OCI-LY7 (cell line): ENCODE results near the gene PSMG4. TPM values are rescaled to one million over a fixed set of nuclear protein-coding genes. Genes with fewer than 3 reads are reported as not detected.

Experiments used
- BruUV-seq: library from RNA; stranded (reverse); fragments of 400-500 nt; replicated peaks from 2 replicates; lab custom pipeline; 2021; lab: Mats Ljungman, UMichigan
- CTCF ChIA-PET: fragments of 300-600 bp; sonication (Branson Sonifier 250); formaldehyde crosslinking; loops from one replicate; lab custom pipeline; 2022; ENCODE audit warnings: antibody characterized with exemption; ENCODE audit not compliant: unreplicated experiment; lab: Charles Lee
- POLR2A ChIA-PET: fragments of 300-600 bp; sonication (Branson Sonifier 250); formaldehyde crosslinking; loops from one replicate; lab custom pipeline; 2022; ENCODE audit warnings: antibody characterized with exemption; lab: Charles Lee
- DNase-seq: peaks from one replicate; pipeline ENCODE4 v3.0.0-alpha.2; 2015; ENCODE audit warnings: low spot score
- H2AFZ ChIP-seq: fragments of 200-600 bp; sonication (generic), shearing (Covaris generic); 2 replicates; pipeline ENCODE4 v1.6.1; 2014; ENCODE audit warnings: mild to moderate bottlenecking, antibody characterized with exemption, low read length, moderate library complexity
- H3K27ac ChIP-seq: fragments of 200-600 bp; sonication (generic); 2 replicates; pipeline ENCODE4 v1.5.1; 2014; ENCODE audit warnings: mixed run types, low read depth, mild to moderate bottlenecking, moderate library complexity, low read length, inconsistent platforms; ENCODE audit not compliant: poor library complexity, severe bottlenecking
- H3K36me3 ChIP-seq: fragments of 200-600 bp; sonication (generic); 2 replicates; pipeline ENCODE4 v1.6.1; 2014; ENCODE audit warnings: mild to moderate bottlenecking, antibody characterized with exemption, low read length, moderate library complexity, mixed read lengths; ENCODE audit not compliant: insufficient read depth
- H3K4me1 ChIP-seq: fragments of 200-600 bp; sonication (generic); 2 replicates; pipeline ENCODE4 v1.5.1; 2014; ENCODE audit warnings: mild to moderate bottlenecking, low read length; ENCODE audit not compliant: insufficient read depth, poor library complexity, severe bottlenecking
- H3K4me2 ChIP-seq: fragments of 200-600 bp; sonication (generic); 2 replicates; pipeline ENCODE4 v1.6.1; 2014; ENCODE audit warnings: mild to moderate bottlenecking, low read length
- H3K4me3 ChIP-seq: fragments of 200-600 bp; sonication (generic); 2 replicates; pipeline ENCODE4 v1.5.1; 2014; ENCODE audit warnings: mild to moderate bottlenecking, low read depth, low read length; ENCODE audit not compliant: poor library complexity, severe bottlenecking
- H3K79me2 ChIP-seq: fragments of 200-600 bp; sonication (generic); 2 replicates; pipeline ENCODE4 v1.6.1; 2016; ENCODE audit warnings: low read depth, mild to moderate bottlenecking, low read length, moderate library complexity, mixed read lengths; ENCODE audit not compliant: insufficient read depth
- H3K9me2 ChIP-seq: fragments of 200-600 bp; sonication (generic); 2 replicates; pipeline ENCODE4 v1.6.1; 2016; ENCODE audit warnings: mild to moderate bottlenecking, low read length, mixed read lengths; ENCODE audit not compliant: insufficient read depth
- H3K9me3 ChIP-seq: fragments of 200-600 bp; sonication (generic); 2 replicates; pipeline ENCODE4 v1.6.1; 2014; ENCODE audit warnings: mild to moderate bottlenecking, mixed run types, low read length, mixed read lengths
- H4K20me1 ChIP-seq: fragments of 200-600 bp; sonication (generic); 2 replicates; pipeline ENCODE4 v1.6.1; 2014; ENCODE audit warnings: mild to moderate bottlenecking, antibody characterized with exemption, low read length, moderate library complexity, mixed read lengths; ENCODE audit not compliant: insufficient read depth
- EZH2phosphoT487 ChIP-seq: fragments of 200-600 bp; sonication (generic); IDR thresholded peaks from 2 replicates; pipeline ENCODE4 v1.6.1; 2018; ENCODE audit warnings: low read depth, borderline replicate concordance, mild to moderate bottlenecking, mixed run types, antibody characterized with exemption, low read length, moderate library complexity, mixed read lengths
- intact Hi-C: fragments of 100-400 bp; cut with micrococcal nuclease; formaldehyde crosslinking; loops from one replicate; pipeline ENCODE4 v1.10.0; 2022; ENCODE audit not compliant: unreplicated experiment
- total RNA-seq, 2 experiments: library from RNA; depleted of rRNA in 1 of 2; stranded (reverse); fragments of >200 nt in 1 of 2; shearing (Covaris generic) in 1 of 2; gene quantifications; 2 replicates each; pipeline ENCODE4 v1.2.3, GENCODE V29; 2014 to 2022
- TF ChIP-seq, protein P1 (sequence below): fragments of 200-600 bp; sonication (generic); conservative IDR thresholded peaks from 2 replicates; pipeline ENCODE4 v1.5.1; 2014; ENCODE audit warnings: mild to moderate bottlenecking, antibody characterized with exemption, low read length, moderate library complexity, mixed read lengths

PSMG4 gene
- total RNA-seq, 2 experiments from 2014 or later, result 48.9 to 65.4 TPM

DNA sequence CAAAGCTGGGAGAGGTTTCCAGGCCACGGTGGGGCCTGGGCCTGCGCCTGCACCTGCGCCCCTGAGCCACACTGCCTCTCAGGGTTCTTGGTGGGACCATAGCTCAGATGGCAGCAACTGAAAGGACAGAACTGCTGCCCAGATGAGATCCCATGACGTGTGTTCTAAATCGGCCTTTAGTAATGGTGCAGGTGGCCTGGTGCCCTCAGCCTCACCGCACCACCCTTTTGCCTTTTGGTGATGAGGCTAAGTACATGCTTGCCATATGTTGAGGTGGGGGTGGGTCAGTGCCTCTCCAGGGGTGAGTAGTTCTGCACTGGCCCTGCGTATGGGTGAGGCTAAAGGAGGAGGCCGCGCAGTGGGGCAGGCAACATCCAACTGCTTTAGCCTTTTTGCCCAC, 7.4 kb downstream of the PSMG4 start:
- POLR2A ChIA-PET, result no interaction called here
- no peak overlapping the region for H3K27ac ChIP-seq
- CTCF ChIA-PET, result no interaction called here
- BruUV-seq, result no TSS peak
- H2AFZ ChIP-seq, result no peak overlapping the region
- peaks cover 19% of the 10 kb centered on the region; the same call in 1 of the 2 replicates for H3K79me2 ChIP-seq
- H3K9me2 ChIP-seq, result no peaks in the 10 kb centered on the region
- H3K4me3 ChIP-seq, result no peak overlapping the region
- H3K4me1 ChIP-seq, result peaks cover under 1% of the 10 kb centered on the region
- peaks cover 87% of the 10 kb centered on the region for H3K36me3 ChIP-seq
- peaks cover 4% of the 10 kb centered on the region; the same call in 1 of the 2 replicates for H4K20me1 ChIP-seq
- no peaks in the 10 kb centered on the region for H3K9me3 ChIP-seq
- intact Hi-C loops, result no loop called here
- DNase-seq, result no peak
- no peak overlapping the region for H3K4me2 ChIP-seq
- TF ChIP-seq EZH2phosphoT487, result no peak

DNA sequence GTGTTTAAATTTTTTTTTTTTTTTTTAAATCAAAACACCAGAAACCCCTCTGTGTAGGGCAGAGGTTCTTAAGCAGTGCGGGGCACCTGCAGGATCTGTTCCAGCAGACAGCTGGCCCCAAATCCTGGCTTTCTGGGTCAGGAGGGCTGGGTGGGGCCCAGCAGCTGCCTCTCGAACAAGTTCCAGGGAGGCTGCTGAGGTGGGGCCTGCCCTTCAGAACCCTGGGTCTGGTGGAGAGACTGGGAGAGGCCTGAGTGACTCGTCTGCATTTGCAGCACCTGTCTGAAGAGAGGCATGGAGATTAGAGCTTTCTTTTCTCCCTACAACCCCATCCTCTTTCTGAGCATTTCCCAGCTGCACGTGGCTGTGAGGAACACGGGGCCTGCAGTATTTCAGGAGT, 8.4 kb downstream of the PSMG4 start:
- no TSS peak for BruUV-seq
- Histone ChIP-seq H3K79me2 (peaks cover 9% of the 10 kb centered on the region; the same call in 1 of the 2 replicates), H3K9me3 (no peaks in the 10 kb centered on the region), H3K4me3 (no peak overlapping the region), H3K9me2 (no peaks in the 10 kb centered on the region), H2AFZ (no peak overlapping the region), H4K20me1 (0 out of 2 replicates have a peak, but pooled peaks cover 4% of the 10 kb centered on the region), H3K36me3 (peaks cover 88% of the 10 kb centered on the region), H3K4me1 (no peaks in the 10 kb centered on the region), H3K27ac (no peak overlapping the region), H3K4me2 (no peak overlapping the region)
- TF ChIP-seq EZH2phosphoT487, result no peak
- TF ChIP-seq, protein P1, sequence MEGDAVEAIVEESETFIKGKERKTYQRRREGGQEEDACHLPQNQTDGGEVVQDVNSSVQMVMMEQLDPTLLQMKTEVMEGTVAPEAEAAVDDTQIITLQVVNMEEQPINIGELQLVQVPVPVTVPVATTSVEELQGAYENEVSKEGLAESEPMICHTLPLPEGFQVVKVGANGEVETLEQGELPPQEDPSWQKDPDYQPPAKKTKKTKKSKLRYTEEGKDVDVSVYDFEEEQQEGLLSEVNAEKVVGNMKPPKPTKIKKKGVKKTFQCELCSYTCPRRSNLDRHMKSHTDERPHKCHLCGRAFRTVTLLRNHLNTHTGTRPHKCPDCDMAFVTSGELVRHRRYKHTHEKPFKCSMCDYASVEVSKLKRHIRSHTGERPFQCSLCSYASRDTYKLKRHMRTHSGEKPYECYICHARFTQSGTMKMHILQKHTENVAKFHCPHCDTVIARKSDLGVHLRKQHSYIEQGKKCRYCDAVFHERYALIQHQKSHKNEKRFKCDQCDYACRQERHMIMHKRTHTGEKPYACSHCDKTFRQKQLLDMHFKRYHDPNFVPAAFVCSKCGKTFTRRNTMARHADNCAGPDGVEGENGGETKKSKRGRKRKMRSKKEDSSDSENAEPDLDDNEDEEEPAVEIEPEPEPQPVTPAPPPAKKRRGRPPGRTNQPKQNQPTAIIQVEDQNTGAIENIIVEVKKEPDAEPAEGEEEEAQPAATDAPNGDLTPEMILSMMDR, result no peak
- POLR2A ChIA-PET, result no interaction called here
- intact Hi-C loops, result no loop called here
- no peak for DNase-seq
- CTCF ChIA-PET, result no interaction called here

DNA sequence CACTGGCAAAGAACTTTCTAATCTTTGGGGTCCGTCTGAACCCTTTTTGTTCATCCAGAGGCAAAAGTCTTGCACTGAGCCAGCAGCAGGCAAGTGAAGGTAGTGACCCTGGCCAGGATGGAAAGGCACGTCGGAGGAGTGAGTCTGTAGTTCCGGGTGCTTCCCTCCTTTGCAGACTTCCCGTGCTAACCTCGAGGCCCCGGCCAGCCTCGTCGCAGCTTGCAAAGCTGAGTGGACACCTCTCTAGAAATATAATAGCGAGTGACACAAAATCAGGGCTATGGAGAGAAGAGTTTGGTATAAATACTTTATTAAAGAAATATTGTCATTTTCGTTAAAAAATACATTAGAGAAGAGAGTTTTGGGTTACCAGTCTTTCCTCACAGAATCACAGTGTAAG, 9.9 kb downstream of the PSMG4 start:
- H3K79me2 ChIP-seq, result no peaks in the 10 kb centered on the region
- H4K20me1 ChIP-seq, result 0 out of 2 replicates have a peak, but pooled peaks cover 4% of the 10 kb centered on the region
- no peak overlapping the region for H2AFZ ChIP-seq
- CTCF ChIA-PET, result no interaction called here
- H3K9me3 ChIP-seq, result no peaks in the 10 kb centered on the region
- no peaks in the 10 kb centered on the region for H3K4me1 ChIP-seq
- no peaks in the 10 kb centered on the region for H3K9me2 ChIP-seq
- no peak overlapping the region for H3K27ac ChIP-seq
- no peak for DNase-seq
- H3K4me3 ChIP-seq, result no peak overlapping the region
- no peak for TF ChIP-seq EZH2phosphoT487
- TF ChIP-seq, protein P1, result no peak
- peaks cover 87% of the 10 kb centered on the region for H3K36me3 ChIP-seq
- intact Hi-C loops, result no loop called here
- no TSS peak for BruUV-seq
- POLR2A ChIA-PET, result no interaction called here
- no peak overlapping the region for H3K4me2 ChIP-seq
